CD4-positive, alpha-beta T cell (primary cell): Measurements from ENCODE around the gene PTPRK. TPM values are rescaled to one million over a fixed set of nuclear protein-coding genes. Genes with fewer than 3 reads are reported as not detected.

ENCODE experiments used
- ATAC-seq: fragments of 200-7000 bp; cut with Tn5 transposase; one replicate; pipeline ENCODE4 v1.10.0; 2022; ENCODE audit warnings: mild to moderate bottlenecking; ENCODE audit not compliant: poor library complexity
- CTCF ChIA-PET: fragments of 350-600 bp; sonication (Branson Sonifier 250); formaldehyde crosslinking; loops from one replicate; lab custom pipeline; 2021; ENCODE audit warnings: antibody characterized with exemption, inconsistent platforms; lab: Charles Lee
- POLR2A ChIA-PET: fragments of 350-600 bp; sonication (Branson Sonifier 250); formaldehyde crosslinking; loops from one replicate; lab custom pipeline; 2021; ENCODE audit warnings: antibody characterized with exemption, inconsistent platforms; lab: Charles Lee
- DNase-seq, 14 experiments: peaks; one replicate each; pipeline ENCODE4 v3.0.0-alpha.2; 2013 to 2020; ENCODE audit warnings: mixed read lengths in 2 of 14
- H3K27ac ChIP-seq, 2 donors: one replicate each; pipeline versions ENCODE4 v1.5.1 to v1.7.0; 2013; ENCODE audit warnings: low read length in 2 of 2, low read depth in 1 of 2, mild to moderate bottlenecking in 1 of 2
- H3K27me3 ChIP-seq, 2 experiments: 1 replicate in 1 of 2; 2 replicates in 1 of 2; pipeline versions ENCODE4 v1.6.1 to v1.7.0; 2013; ENCODE audit warnings: low read length in 2 of 2, control low read depth in 1 of 2, mild to moderate bottlenecking in 1 of 2, moderate library complexity in 1 of 2; ENCODE audit not compliant: insufficient read depth in 2 of 2, control insufficient read depth in 1 of 2
- H3K36me3 ChIP-seq: one replicate; pipeline ENCODE4 v1.6.1; 2013; ENCODE audit warnings: low read length, control low read depth; ENCODE audit not compliant: insufficient read depth
- H3K4me1 ChIP-seq: one replicate; pipeline ENCODE4 v1.6.1; 2013; ENCODE audit warnings: low read length, control low read depth; ENCODE audit not compliant: insufficient read depth
- H3K4me3 ChIP-seq: one replicate; pipeline ENCODE4 v1.5.1; 2013; ENCODE audit warnings: mild to moderate bottlenecking, low read length, moderate library complexity
- H3K9me3 ChIP-seq, 2 experiments: 1 replicate in 1 of 2; 2 replicates in 1 of 2; pipeline versions ENCODE4 v1.6.1 to v1.7.0; 2013; ENCODE audit warnings: low read length in 2 of 2, mild to moderate bottlenecking in 2 of 2, control low read depth in 1 of 2, moderate library complexity in 1 of 2; ENCODE audit not compliant: control insufficient read depth in 1 of 2, insufficient read depth in 1 of 2
- H3K27ac Mint-ChIP-seq: one replicate; pipeline ENCODE4 v1.8.0; 2020; ENCODE audit warnings: mixed read lengths
- H3K27me3 Mint-ChIP-seq: one replicate; pipeline ENCODE4 v1.8.0; 2021; ENCODE audit warnings: mixed read lengths
- H3K36me3 Mint-ChIP-seq: one replicate; pipeline ENCODE4 v1.8.0; 2021; ENCODE audit warnings: low read depth, mixed read lengths
- H3K4me1 Mint-ChIP-seq: one replicate; pipeline ENCODE4 v1.8.0; 2021; ENCODE audit warnings: low read depth, mixed read lengths
- H3K4me3 Mint-ChIP-seq: one replicate; pipeline ENCODE4 v1.8.0; 2020; ENCODE audit warnings: mild to moderate bottlenecking, mixed read lengths
- H3K9me3 Mint-ChIP-seq: one replicate; pipeline ENCODE4 v1.8.0; 2020; ENCODE audit warnings: mixed read lengths
- CTCF ChIP-seq: fragments of 200-600 bp; IDR thresholded peaks from one replicate; pipeline ENCODE4 v1.8.0; 2022; ENCODE audit warnings: antibody characterized with exemption, mild to moderate bottlenecking
- intact Hi-C, 2 experiments: fragments of 100-400 bp; cut with DNase I in 1 of 2; cut with micrococcal nuclease in 1 of 2; formaldehyde crosslinking; loops; one replicate each; pipeline versions ENCODE4 v1.15.1 to v1.9.0; 2023 to 2025; cut with DNase I, micrococcal nuclease
- total RNA-seq, 174 experiments: library from RNA in 2 of 174; stranded (reverse) in 2 of 174; gene quantifications; one replicate each; pipeline ENCODE4 v1.2.3 and lab custom pipeline; 2021 to 2026

The PTPRK gene
- total RNA-seq, 2 experiments from 2014 or later, result 8.4 to 10.3 TPM

GRCh38 chr6:128508588-128509296 is 11.7 kb downstream of the PTPRK start:
- ATAC-seq (no peak), DNase-seq (no peak)
- intact Hi-C loops, result no loop called here
- Mint-ChIP-seq H3K27me3 (peaks cover 20% of the 10 kb centered on the region), H3K9me3 (no peaks in the 10 kb centered on the region), H3K36me3 (no peaks in the 10 kb centered on the region), H3K4me3 (no peak overlapping the region), H3K27ac (no peak overlapping the region), H3K4me1 (no peaks in the 10 kb centered on the region)
- POLR2A ChIA-PET, result no interaction called here
- no peak overlapping the region for H3K4me3 ChIP-seq
- no peaks in the 10 kb centered on the region for H3K9me3 ChIP-seq
- H3K27me3 ChIP-seq, result no peaks in the 10 kb centered on the region
- no peaks in the 10 kb centered on the region for H3K36me3 ChIP-seq
- H3K4me1 ChIP-seq, result no peaks in the 10 kb centered on the region
- CTCF ChIA-PET, result no interaction called here
- H3K27ac ChIP-seq, result no peak overlapping the region
- TF ChIP-seq CTCF, result no peak

- H3K4me1 Mint-ChIP-seq, result no peaks in the 10 kb centered on the region
- no peaks in the 10 kb centered on the region for H3K9me3 Mint-ChIP-seq
- CTCF ChIA-PET, result no interaction called here
- ATAC-seq (no peak), DNase-seq (no peak)
- POLR2A ChIA-PET, result no interaction called here
- no peak for TF ChIP-seq CTCF
- H3K27me3 Mint-ChIP-seq, result peaks cover 15% of the 10 kb centered on the region
- no peak overlapping the region for H3K4me3 ChIP-seq
- H3K27ac Mint-ChIP-seq, result no peak overlapping the region
- H3K9me3 ChIP-seq, result peaks cover 0 to 3% of the 10 kb centered on the region in 2 experiments
- H3K36me3 ChIP-seq, result no peaks in the 10 kb centered on the region
- H3K36me3 Mint-ChIP-seq, result no peaks in the 10 kb centered on the region
- no peaks in the 10 kb centered on the region for H3K4me1 ChIP-seq
- H3K4me3 Mint-ChIP-seq, result no peak overlapping the region
- H3K27ac ChIP-seq, result no peak overlapping the region
- H3K27me3 ChIP-seq, result no peaks in the 10 kb centered on the region
- intact Hi-C loops, result no loop called here
Measured at GRCh38 chr6:128507337-128508310, 12.8 kb downstream of the PTPRK start.

GRCh38 chr6:128505603-128506002 is 14.8 kb downstream of the PTPRK start:
- intact Hi-C loops, result no loop called here
- H3K4me1 ChIP-seq, result no peaks in the 10 kb centered on the region
- H3K36me3 Mint-ChIP-seq, result no peaks in the 10 kb centered on the region
- H3K27ac Mint-ChIP-seq, result no peak overlapping the region
- no peaks in the 10 kb centered on the region for H3K4me1 Mint-ChIP-seq
- ATAC-seq (no peak), DNase-seq (no peak)
- no peaks in the 10 kb centered on the region for H3K36me3 ChIP-seq
- H3K9me3 ChIP-seq, result peaks cover 0 to 3% of the 10 kb centered on the region in 2 experiments
- no peak overlapping the region for H3K4me3 Mint-ChIP-seq
- no peaks in the 10 kb centered on the region for H3K27me3 ChIP-seq
- no peak overlapping the region for H3K4me3 ChIP-seq
- no peak overlapping the region for H3K27ac ChIP-seq
- H3K27me3 Mint-ChIP-seq, result peaks cover 8% of the 10 kb centered on the region
- POLR2A ChIA-PET, result no interaction called here
- H3K9me3 Mint-ChIP-seq, result no peaks in the 10 kb centered on the region
- no peak for TF ChIP-seq CTCF
- CTCF ChIA-PET, result no interaction called here
